Activated CD4-positive, alpha-beta T cell treated with anti-CD3 and anti-CD28 coated beads, Interleukin-2, amount 10 ng/mL, durations not matched to agents 7 days and 5 days (primary cell): Measurements from ENCODE around the gene GEMIN4. TPM values are rescaled to one million over a fixed set of nuclear protein-coding genes. Genes with fewer than 3 reads are reported as not detected.

Experiments used
- CTCF ChIA-PET: fragments of 350-600 bp; sonication (Branson Sonifier 250); formaldehyde crosslinking; loops from one replicate; lab custom pipeline; 2021; ENCODE audit warnings: antibody characterized with exemption; lab: Charles Lee
- POLR2A ChIA-PET: fragments of 350-600 bp; sonication (Branson Sonifier 250); formaldehyde crosslinking; loops from one replicate; lab custom pipeline; 2021; ENCODE audit warnings: antibody characterized with exemption; lab: Charles Lee
- DNase-seq: peaks from one replicate; pipeline ENCODE4 v3.0.0-alpha.2; 2020
- H3K27ac Mint-ChIP-seq: one replicate; pipeline ENCODE4 v1.8.0; 2021; ENCODE audit warnings: mild to moderate bottlenecking, moderate library complexity, mixed read lengths
- H3K27me3 Mint-ChIP-seq: one replicate; pipeline ENCODE4 v1.8.0; 2021; ENCODE audit warnings: mixed read lengths
- H3K36me3 Mint-ChIP-seq: one replicate; pipeline ENCODE4 v1.8.0; 2021; ENCODE audit warnings: low read depth, mixed read lengths
- H3K4me1 Mint-ChIP-seq: one replicate; pipeline ENCODE4 v1.8.0; 2021; ENCODE audit warnings: mixed read lengths
- H3K4me3 Mint-ChIP-seq: one replicate; pipeline ENCODE4 v1.8.0; 2021; ENCODE audit warnings: mild to moderate bottlenecking, moderate library complexity, mixed read lengths
- H3K9me3 Mint-ChIP-seq: one replicate; pipeline ENCODE4 v1.8.0; 2021; ENCODE audit warnings: mixed read lengths
- total RNA-seq, 2 experiments: library from RNA; stranded (reverse); gene quantifications; one replicate each; pipeline ENCODE4 v1.2.3, GENCODE V29; 2021

Gene GEMIN4
- 10 to 100 TPM; 29.1 to 35.7 TPM for total RNA-seq

GRCh38 chr17:752002-752619 lies at the start of gene GEMIN4:
TSS of gene GEMIN4 (minus strand) at chr17:752264. CDS start at chr17:752142, 122 bp downstream.
- DNase-seq, result peak; percentile 95
- POLR2A ChIA-PET, result interaction anchor here (0.6 kb wide), 1 partner anchor 81 kb away, joined by 5 read pairs; no protein-coding TSS in a partner anchor
- H3K36me3 Mint-ChIP-seq, result peaks cover 38% of the 10 kb centered on the region
- no peaks in the 10 kb centered on the region for H3K27me3 Mint-ChIP-seq
- H3K27ac Mint-ChIP-seq, result peak within 1 kb of the TSS; percentile 98
- H3K4me3 Mint-ChIP-seq, result peak within 1 kb of the TSS; percentile 88
- H3K4me1 Mint-ChIP-seq, result peaks cover 35% of the 10 kb centered on the region
- CTCF ChIA-PET, result interaction anchor here (0.7 to 2.0 kb wide), 9 partner anchors 10 to 340 kb away, joined by 3 to 11 read pairs (median 3); no protein-coding TSS in a partner anchor
- peaks cover 6% of the 10 kb centered on the region for H3K9me3 Mint-ChIP-seq

GRCh38 chr17:801660-802059 lies 49.6 kb upstream of the GEMIN4 start:
- H3K27ac Mint-ChIP-seq, result no peak overlapping the region
- POLR2A ChIA-PET, result no interaction called here

GRCh38 chr17:800446-801242 lies 48.6 kb upstream of the GEMIN4 start:
- CTCF ChIA-PET, result no interaction called here
- POLR2A ChIA-PET, result no interaction called here
- DNase-seq, result no peak
- no peaks in the 10 kb centered on the region for H3K4me1 Mint-ChIP-seq
- no peaks in the 10 kb centered on the region for H3K27me3 Mint-ChIP-seq
- H3K4me3 Mint-ChIP-seq, result no peak overlapping the region
- H3K27ac Mint-ChIP-seq, result no peak overlapping the region
- no peaks in the 10 kb centered on the region for H3K9me3 Mint-ChIP-seq
- no peaks in the 10 kb centered on the region for H3K36me3 Mint-ChIP-seq

More at GRCh38 chr17:801660-802059, 49.6 kb upstream of the GEMIN4 start:
- H3K27me3 Mint-ChIP-seq, result no peaks in the 10 kb centered on the region
- no peaks in the 10 kb centered on the region for H3K9me3 Mint-ChIP-seq
- CTCF ChIA-PET, result no interaction called here
- no peak overlapping the region for H3K4me3 Mint-ChIP-seq
- no peaks in the 10 kb centered on the region for H3K4me1 Mint-ChIP-seq
- no peak for DNase-seq
- H3K36me3 Mint-ChIP-seq, result no peaks in the 10 kb centered on the region

GRCh38 chr17:799261-799660 lies 47.2 kb upstream of the GEMIN4 start:
- POLR2A ChIA-PET, result no interaction called here
- Mint-ChIP-seq H3K27ac (no peak overlapping the region), H3K9me3 (no peaks in the 10 kb centered on the region), H3K27me3 (no peaks in the 10 kb centered on the region), H3K4me1 (peaks cover 7% of the 10 kb centered on the region), H3K4me3 (no peak overlapping the region), H3K36me3 (no peaks in the 10 kb centered on the region)
- CTCF ChIA-PET, result interaction anchor here (1.0 to 2.6 kb wide), 3 partner anchors 17 to 257 kb away, joined by 3 to 9 read pairs (median 5); partner anchors contain the start of genes GLOD4, MRM3 and TIMM22
- no peak for DNase-seq

GRCh38 chr17:798246-798645 lies 46.2 kb upstream of the GEMIN4 start:
- no peaks in the 10 kb centered on the region for H3K9me3 Mint-ChIP-seq
- CTCF ChIA-PET, result interaction anchor here (1.1 to 2.6 kb wide), 2 partner anchors 199 to 258 kb away, joined by 3 to 9 read pairs; partner anchors contain the start of gene TIMM22
- peaks cover 7% of the 10 kb centered on the region for H3K4me1 Mint-ChIP-seq
- no peak for DNase-seq
- H3K27me3 Mint-ChIP-seq, result no peaks in the 10 kb centered on the region
- no peak overlapping the region for H3K4me3 Mint-ChIP-seq
- POLR2A ChIA-PET, result no interaction called here
- no peaks in the 10 kb centered on the region for H3K36me3 Mint-ChIP-seq
- H3K27ac Mint-ChIP-seq, result no peak overlapping the region

- no peak for DNase-seq
Observed at GRCh38 chr17:797236-797840, 45.3 kb upstream of the GEMIN4 start.

GRCh38 chr17:796609-797008 lies 44.5 kb upstream of the GEMIN4 start:
- Mint-ChIP-seq H3K4me1 (peaks cover 7% of the 10 kb centered on the region), H3K4me3 (no peak overlapping the region), H3K36me3 (peaks cover 5% of the 10 kb centered on the region), H3K27ac (no peak overlapping the region), H3K27me3 (no peaks in the 10 kb centered on the region), H3K9me3 (no peaks in the 10 kb centered on the region)
- no peak for DNase-seq
- CTCF ChIA-PET, result interaction anchor here (1.2 to 1.9 kb wide), 2 partner anchors 184 to 350 kb away, joined by 3 to 5 read pairs; no protein-coding TSS in a partner anchor
- POLR2A ChIA-PET, result no interaction called here

More at GRCh38 chr17:797236-797840, 45.3 kb upstream of the GEMIN4 start:
- no peak overlapping the region for H3K27ac Mint-ChIP-seq
- H3K9me3 Mint-ChIP-seq, result no peaks in the 10 kb centered on the region
- POLR2A ChIA-PET, result no interaction called here
- peaks cover 7% of the 10 kb centered on the region for H3K4me1 Mint-ChIP-seq
- no peak overlapping the region for H3K4me3 Mint-ChIP-seq
- CTCF ChIA-PET, result interaction anchor here (0.6 to 2.6 kb wide), 3 partner anchors 26 to 199 kb away, joined by 3 to 9 read pairs (median 5); partner anchors contain the start of gene TIMM22
- peaks cover 2% of the 10 kb centered on the region for H3K36me3 Mint-ChIP-seq
- H3K27me3 Mint-ChIP-seq, result no peaks in the 10 kb centered on the region

- CTCF ChIA-PET, result interaction anchor here (0.6 to 1.9 kb wide), 5 partner anchors 10 to 349 kb away, joined by 3 to 6 read pairs (median 5); partner anchors contain the start of gene TIMM22
- Mint-ChIP-seq H3K27ac (no peak overlapping the region), H3K9me3 (no peaks in the 10 kb centered on the region), H3K4me3 (no peak overlapping the region), H3K27me3 (no peaks in the 10 kb centered on the region), H3K36me3 (peaks cover 13% of the 10 kb centered on the region), H3K4me1 (peaks cover 7% of the 10 kb centered on the region)
- POLR2A ChIA-PET, result interaction anchor here (1.0 kb wide), 1 partner anchor 185 kb away, joined by 3 read pairs; no protein-coding TSS in a partner anchor
- no peak for DNase-seq
Observed at GRCh38 chr17:795721-796120, 43.7 kb upstream of the GEMIN4 start.

GRCh38 chr17:795276-795675 lies 43.2 kb upstream of the GEMIN4 start:
- H3K27ac Mint-ChIP-seq, result no peak overlapping the region
- H3K36me3 Mint-ChIP-seq, result peaks cover 13% of the 10 kb centered on the region
- H3K4me1 Mint-ChIP-seq, result peaks cover 7% of the 10 kb centered on the region
- H3K27me3 Mint-ChIP-seq, result no peaks in the 10 kb centered on the region
- no peak for DNase-seq
- POLR2A ChIA-PET, result interaction anchor here (1.0 kb wide), 1 partner anchor 186 kb away, joined by 3 read pairs; no protein-coding TSS in a partner anchor
- CTCF ChIA-PET, result interaction anchor here (0.8 to 1.9 kb wide), 3 partner anchors 10 to 202 kb away, joined by 3 to 6 read pairs (median 5); partner anchors contain the start of gene TIMM22
- no peak overlapping the region for H3K4me3 Mint-ChIP-seq
- H3K9me3 Mint-ChIP-seq, result no peaks in the 10 kb centered on the region

GRCh38 chr17:794876-795275 lies 42.8 kb upstream of the GEMIN4 start:
- H3K9me3 Mint-ChIP-seq, result no peaks in the 10 kb centered on the region
- H3K4me3 Mint-ChIP-seq, result no peak overlapping the region
- DNase-seq, result peak; percentile 52
- H3K27ac Mint-ChIP-seq, result no peak overlapping the region
- POLR2A ChIA-PET, result no interaction called here
- peaks cover 15% of the 10 kb centered on the region for H3K36me3 Mint-ChIP-seq
- CTCF ChIA-PET, result interaction anchor here (0.8 to 1.2 kb wide), 3 partner anchors 11 to 202 kb away, joined by 3 to 6 read pairs (median 3); partner anchors contain the start of gene TIMM22
- H3K27me3 Mint-ChIP-seq, result no peaks in the 10 kb centered on the region
- peaks cover 7% of the 10 kb centered on the region for H3K4me1 Mint-ChIP-seq

GRCh38 chr17:792277-792676 lies 40.2 kb upstream of the GEMIN4 start:
- H3K27ac Mint-ChIP-seq, result no peak overlapping the region
- no peaks in the 10 kb centered on the region for H3K9me3 Mint-ChIP-seq
- peaks cover 7% of the 10 kb centered on the region for H3K4me1 Mint-ChIP-seq
- ChIA-PET POLR2A (no interaction called here), CTCF (interaction anchor here (1.2 kb wide), 1 partner anchor 189 kb away, joined by 4 read pairs; no protein-coding TSS in a partner anchor)
- no peak overlapping the region for H3K4me3 Mint-ChIP-seq
- peaks cover 18% of the 10 kb centered on the region for H3K36me3 Mint-ChIP-seq
- no peaks in the 10 kb centered on the region for H3K27me3 Mint-ChIP-seq
- no peak for DNase-seq

GRCh38 chr17:791829-792228 lies 39.8 kb upstream of the GEMIN4 start:
- no peaks in the 10 kb centered on the region for H3K27me3 Mint-ChIP-seq
- peaks cover 7% of the 10 kb centered on the region for H3K4me1 Mint-ChIP-seq
- no peak for DNase-seq
- no peaks in the 10 kb centered on the region for H3K9me3 Mint-ChIP-seq
- ChIA-PET CTCF (interaction anchor here (1.2 kb wide), 1 partner anchor 190 kb away, joined by 4 read pairs; no protein-coding TSS in a partner anchor), POLR2A (interaction anchor here (0.7 kb wide), 1 partner anchor 205 kb away, joined by 3 read pairs; the partner anchor contains the start of gene TIMM22)
- no peak overlapping the region for H3K27ac Mint-ChIP-seq
- no peak overlapping the region for H3K4me3 Mint-ChIP-seq
- peaks cover 20% of the 10 kb centered on the region for H3K36me3 Mint-ChIP-seq
